HEK293T (cell line): ENCODE results near the gene FAM98C.

Source experiments
- BHLHE40 ChIP-seq: fragments of 450-650 bp; IDR thresholded peaks from 2 replicates; pipeline ENCODE4 v1.6.1; 2016; ENCODE audit warnings: mild to moderate bottlenecking, moderate library complexity, borderline replicate concordance
- FOXK2 ChIP-seq: fragments of 450-650 bp; IDR thresholded peaks from 2 replicates; pipeline ENCODE4 v1.6.1; 2016; ENCODE audit warnings: mild to moderate bottlenecking
- FOXM1 ChIP-seq: fragments of 450-650 bp; IDR thresholded peaks from 2 replicates; pipeline ENCODE4 v1.6.1; 2017; ENCODE audit warnings: mild to moderate bottlenecking, borderline replicate concordance
- HDGF ChIP-seq: fragments of 450-650 bp; IDR thresholded peaks from 2 replicates; pipeline ENCODE4 v1.6.1; 2017; ENCODE audit warnings: antibody characterized with exemption, borderline replicate concordance
- L3MBTL2 ChIP-seq: fragments of 450-650 bp; conservative IDR thresholded peaks from 2 replicates; pipeline ENCODE4 v1.6.1; 2016; ENCODE audit warnings: mild to moderate bottlenecking
- LEF1 ChIP-seq: fragments of 450-650 bp; IDR thresholded peaks from 2 replicates; pipeline ENCODE4 v1.6.1; 2017; ENCODE audit warnings: mild to moderate bottlenecking, borderline replicate concordance
- NFRKB ChIP-seq: fragments of 450-650 bp; IDR thresholded peaks from 2 replicates; pipeline ENCODE4 v1.6.1; 2016; ENCODE audit warnings: mild to moderate bottlenecking, moderate library complexity
- SP1 ChIP-seq: fragments of 450-650 bp; IDR thresholded peaks from 2 replicates; pipeline ENCODE4 v1.6.1; 2017
- TF ChIP-seq, protein P1 (sequence below): fragments of 450-650 bp; IDR thresholded peaks from 2 replicates; pipeline ENCODE4 v1.6.1; 2016

GRCh38 chr19:38453596-38453995, 50.7 kb downstream of the FAM98C start:
- TF ChIP-seq HDGF = no peak
- TF ChIP-seq L3MBTL2 = no peak
- TF ChIP-seq FOXK2 = no peak
- TF ChIP-seq SP1 = no peak
- TF ChIP-seq FOXM1 = no peak
- TF ChIP-seq, protein P1, sequence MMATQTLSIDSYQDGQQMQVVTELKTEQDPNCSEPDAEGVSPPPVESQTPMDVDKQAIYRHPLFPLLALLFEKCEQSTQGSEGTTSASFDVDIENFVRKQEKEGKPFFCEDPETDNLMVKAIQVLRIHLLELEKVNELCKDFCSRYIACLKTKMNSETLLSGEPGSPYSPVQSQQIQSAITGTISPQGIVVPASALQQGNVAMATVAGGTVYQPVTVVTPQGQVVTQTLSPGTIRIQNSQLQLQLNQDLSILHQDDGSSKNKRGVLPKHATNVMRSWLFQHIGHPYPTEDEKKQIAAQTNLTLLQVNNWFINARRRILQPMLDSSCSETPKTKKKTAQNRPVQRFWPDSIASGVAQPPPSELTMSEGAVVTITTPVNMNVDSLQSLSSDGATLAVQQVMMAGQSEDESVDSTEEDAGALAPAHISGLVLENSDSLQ = no peak
- no peak for TF ChIP-seq BHLHE40
- TF ChIP-seq LEF1 = no peak
- TF ChIP-seq NFRKB = no peak
